IMR-90 (cell line): ENCODE data around the gene SLC4A1. TPM values are rescaled to one million over a fixed set of nuclear protein-coding genes. Genes with fewer than 3 reads are reported as not detected.

Source experiments
- ATAC-seq: fragments of 200-7000 bp; cut with Tn5 transposase; 2 replicates; pipeline ENCODE4 v1.9.1; 2020; ENCODE audit warnings: low read depth, mild to moderate bottlenecking, moderate library complexity
- BruUV-seq: library from RNA; stranded (reverse); fragments of 400-500 nt; replicated peaks from 2 replicates; lab custom pipeline; 2021; lab: Mats Ljungman, UMichigan
- CTCF ChIA-PET: fragments of 300-600 bp; formaldehyde crosslinking; extraction: SDS; loops from one replicate; lab custom pipeline; 2021; ENCODE audit warnings: antibody characterized with exemption; lab: Yijun Ruan, JAX
- POLR2A ChIA-PET: fragments of 300-600 bp; sonication (Branson Sonifier 250); formaldehyde crosslinking; loops from one replicate; lab custom pipeline; 2022; ENCODE audit warnings: antibody characterized with exemption; ENCODE audit not compliant: unreplicated experiment; lab: Charles Lee
- DNase-seq: peaks from one replicate; pipeline ENCODE4 v3.0.0; 2013
- H2AFZ ChIP-seq: replicated peaks from 2 replicates; pipeline ENCODE3; 2013; ENCODE audit warnings: low read length, mild to moderate bottlenecking; ENCODE audit not compliant: poor library complexity
- H2AK5ac ChIP-seq: 2 replicates; pipeline ENCODE4 v1.6.1; 2013; ENCODE audit warnings: low read depth, low read length, inconsistent platforms
- H2AK9ac ChIP-seq: replicated peaks from 2 replicates; pipeline ENCODE3; 2013; ENCODE audit warnings: mild to moderate bottlenecking, low read depth, low read length, moderate library complexity; ENCODE audit not compliant: poor library complexity
- H2BK120ac ChIP-seq: 2 replicates; pipeline ENCODE4 v1.6.1; 2013; ENCODE audit warnings: low read depth, low read length, inconsistent platforms
- H2BK15ac ChIP-seq: 3 replicates; pipeline ENCODE4 v1.6.1; 2013; ENCODE audit warnings: low read depth, low read length, inconsistent platforms
- H2BK20ac ChIP-seq: 2 replicates; pipeline ENCODE4 v1.6.1; 2013; ENCODE audit warnings: low read depth, mild to moderate bottlenecking, inconsistent platforms, low read length, moderate library complexity
- H2BK5ac ChIP-seq: 2 replicates; pipeline ENCODE4 v1.6.1; 2013; ENCODE audit warnings: mild to moderate bottlenecking, low read depth, low read length, inconsistent platforms; ENCODE audit not compliant: poor library complexity, severe bottlenecking
- H3K14ac ChIP-seq: replicated peaks from 2 replicates; pipeline ENCODE4 v1.6.1; 2013; ENCODE audit warnings: low read depth, low read length, inconsistent platforms
- H3K18ac ChIP-seq: 2 replicates; pipeline ENCODE4 v1.6.1; 2013; ENCODE audit warnings: low read depth, low read length, control low read depth
- H3K23ac ChIP-seq: 2 replicates; pipeline ENCODE4 v1.6.1; 2013; ENCODE audit warnings: low read depth, low read length, inconsistent platforms
- H3K27ac ChIP-seq: 2 replicates; pipeline ENCODE4 v1.5.1; 2013; ENCODE audit warnings: mild to moderate bottlenecking, control low read depth, low read length; ENCODE audit not compliant: insufficient read depth
- H3K27me3 ChIP-seq: 2 replicates; pipeline ENCODE4 v1.6.1; 2013; ENCODE audit warnings: low read length; ENCODE audit not compliant: control insufficient read depth, insufficient read depth
- H3K36me3 ChIP-seq: 2 replicates; pipeline ENCODE4 v1.6.1; 2013; ENCODE audit warnings: low read length, mixed read lengths; ENCODE audit not compliant: control insufficient read depth, insufficient read depth
- H3K4ac ChIP-seq: 2 replicates; pipeline ENCODE4 v1.6.1; 2013; ENCODE audit warnings: low read depth, low read length, inconsistent platforms
- H3K4me1 ChIP-seq: 2 replicates; pipeline ENCODE4 v1.6.1; 2013; ENCODE audit warnings: low read length, mixed read lengths; ENCODE audit not compliant: control insufficient read depth, insufficient read depth
- H3K4me2 ChIP-seq: 2 replicates; pipeline ENCODE4 v1.6.1; 2013; ENCODE audit warnings: low read depth, mild to moderate bottlenecking, control low read depth, low read length, moderate library complexity
- H3K4me3 ChIP-seq: 2 replicates; pipeline ENCODE4 v1.5.1; 2013; ENCODE audit warnings: low read depth, mild to moderate bottlenecking, control low read depth, low read length, moderate library complexity; ENCODE audit not compliant: insufficient read depth
- H3K56ac ChIP-seq: 2 replicates; pipeline ENCODE4 v1.6.1; 2013; ENCODE audit warnings: low read length, inconsistent platforms; ENCODE audit not compliant: insufficient read depth; ENCODE audit errors: extremely low read depth
- H3K79me1 ChIP-seq, 2 experiments: 2 replicates each; pipeline ENCODE4 v1.6.1; 2013; ENCODE audit warnings: low read length in 2 of 2, inconsistent platforms in 1 of 2, low read depth in 1 of 2
- H3K9ac ChIP-seq: 2 replicates; pipeline ENCODE4 v1.6.1; 2013; ENCODE audit warnings: low read depth, low read length, control low read depth
- H3K9me1 ChIP-seq: 2 replicates; pipeline ENCODE4 v1.6.1; 2013; ENCODE audit warnings: low read length, inconsistent platforms; ENCODE audit not compliant: insufficient read depth
- H3K9me3 ChIP-seq: 2 replicates; pipeline ENCODE4 v1.6.1; 2013; ENCODE audit warnings: low read length; ENCODE audit not compliant: control insufficient read depth, insufficient read depth
- H4K20me1 ChIP-seq: 2 replicates; pipeline ENCODE4 v1.6.1; 2013; ENCODE audit warnings: low read length, inconsistent platforms; ENCODE audit not compliant: insufficient read depth
- H4K5ac ChIP-seq: 2 replicates; pipeline ENCODE4 v1.6.1; 2013; ENCODE audit warnings: mild to moderate bottlenecking, low read depth, low read length, control low read depth
- H4K8ac ChIP-seq, 2 experiments: 2 replicates each; pipeline ENCODE4 v1.6.1; 2013; ENCODE audit warnings: low read depth in 2 of 2, low read length in 2 of 2, control low read depth in 1 of 2, inconsistent platforms in 1 of 2
- H4K91ac ChIP-seq: 2 replicates; pipeline ENCODE4 v1.6.1; 2013; ENCODE audit warnings: low read depth, low read length, inconsistent platforms; ENCODE audit not compliant: insufficient read depth
- BHLHE40 ChIP-seq: fragments of 150-350 bp; IDR thresholded peaks from 2 replicates; pipeline ENCODE4 v1.6.1; 2016; ENCODE audit warnings: mild to moderate bottlenecking, low read depth, low read length
- CEBPB ChIP-seq: IDR thresholded peaks from 2 replicates; pipeline ENCODE4 v1.6.1; 2012; ENCODE audit warnings: low read depth, low read length, improper control_type of control experiment
- CHD1 ChIP-seq: IDR thresholded peaks from 2 replicates; pipeline ENCODE4 v1.6.1; 2012; ENCODE audit warnings: low read depth, low read length, improper control_type of control experiment
- FOS ChIP-seq: fragments of 150-350 bp; IDR thresholded peaks from 2 replicates; pipeline ENCODE4 v1.6.1; 2016; ENCODE audit warnings: low read depth, low read length
- MAFK ChIP-seq: IDR thresholded peaks from 2 replicates; pipeline ENCODE4 v1.6.1; 2012; ENCODE audit warnings: low read depth, low read length, improper control_type of control experiment
- MAZ ChIP-seq: IDR thresholded peaks from 2 replicates; pipeline ENCODE4 v1.6.1; 2012; ENCODE audit warnings: low read depth, mild to moderate bottlenecking, low read length, improper control_type of control experiment, moderate library complexity, borderline replicate concordance
- MXI1 ChIP-seq: IDR thresholded peaks from 2 replicates; pipeline ENCODE4 v1.6.1; 2012; ENCODE audit warnings: low read depth, mild to moderate bottlenecking, low read length, moderate library complexity, borderline replicate concordance
- NFE2L2 ChIP-seq: fragments of 150-350 bp; IDR thresholded peaks from 2 replicates; pipeline ENCODE4 v1.6.1; 2016; ENCODE audit warnings: low read depth, mild to moderate bottlenecking, low read length
- POLR2A ChIP-seq: IDR thresholded peaks from 2 replicates; pipeline ENCODE4 v1.6.1; 2012; ENCODE audit warnings: mild to moderate bottlenecking, low read depth, low read length
- RAD21 ChIP-seq: IDR thresholded peaks from 2 replicates; pipeline ENCODE4 v1.6.1; 2012; ENCODE audit warnings: low read length, improper control_type of control experiment
- RCOR1 ChIP-seq: IDR thresholded peaks from 2 replicates; pipeline ENCODE4 v1.6.1; 2012; ENCODE audit warnings: mild to moderate bottlenecking, low read length, improper control_type of control experiment; ENCODE audit not compliant: insufficient replicate concordance
- RFX5 ChIP-seq: IDR thresholded peaks from 2 replicates; pipeline ENCODE4 v1.8.0; 2012; ENCODE audit warnings: low read depth, mild to moderate bottlenecking, low read length, moderate library complexity
- SMC3 ChIP-seq: fragments of 150-350 bp; IDR thresholded peaks from 2 replicates; pipeline ENCODE4 v1.6.1; 2016; ENCODE audit warnings: low read depth, mild to moderate bottlenecking, antibody characterized with exemption, low read length, moderate library complexity
- WGBS, 2 experiments: methylation state at CpG; one replicate each; pipeline versions ENCODE4 v1.1.5 to v1.1.7; 2013; ENCODE audit warnings: missing lambda C conversion rate in 2 of 2; ENCODE audit not compliant: insufficient read length in 1 of 2; ENCODE audit errors: extremely low coverage in 2 of 2; 5-methylcytosine and 5-hydroxymethylcytosine counted together
- dilution Hi-C: fragments of 300-500 bp; cut with HindIII; formaldehyde crosslinking; loops from one replicate; pipeline ENCODE4 v1.14.3; 2018; ENCODE audit warnings: low sequenced_read_pairs; ENCODE audit not compliant: unreplicated experiment
- in situ Hi-C: fragments of 300-500 bp; cut with MboI; formaldehyde crosslinking; loops from 3 replicates; pipeline ENCODE4 v1.14.3; 2019; ENCODE audit warnings: low sequenced_read_pairs, inconsistent platforms, mixed read lengths
- intact Hi-C: fragments of 100-400 bp; cut with micrococcal nuclease; formaldehyde crosslinking; loops from 2 replicates; pipeline ENCODE4 v1.10.0; 2022
- polyA plus RNA-seq, 3 experiments: library from polyadenylated mRNA; depleted of rRNA; stranded (reverse); fragments of >200 nt; gene quantifications; 2 replicates each; pipeline ENCODE4 v1.2.3, GENCODE V29; 2012; ENCODE audit warnings: low replicate concordance in 1 of 3
- total RNA-seq: library from RNA; depleted of rRNA; stranded (reverse); fragments of >200 nt; gene quantifications from 2 replicates; pipeline ENCODE4 v1.2.3, GENCODE V29; 2012
- TF ChIP-seq, protein P1 (sequence below): fragments of 150-350 bp; IDR thresholded peaks from 2 replicates; pipeline ENCODE4 v1.6.1; 2017; ENCODE audit warnings: mild to moderate bottlenecking, antibody characterized with exemption, low read length, low read depth
- TF ChIP-seq, protein P2 (sequence below): conservative IDR thresholded peaks from 2 replicates; pipeline ENCODE4 v1.5.1; 2012; ENCODE audit warnings: mild to moderate bottlenecking, low read depth, low read length, improper control_type of control experiment
- TF ChIP-seq, protein P3 (sequence below): fragments of 150-350 bp; IDR thresholded peaks from 2 replicates; pipeline ENCODE4 v1.6.1; 2016; ENCODE audit warnings: low read depth, mild to moderate bottlenecking, low read length, moderate library complexity, borderline replicate concordance

Gene SLC4A1
- total and polyA plus RNA-seq, 2 of the 4 experiments (the other 2 are of a cell fraction): not detected

DNA sequence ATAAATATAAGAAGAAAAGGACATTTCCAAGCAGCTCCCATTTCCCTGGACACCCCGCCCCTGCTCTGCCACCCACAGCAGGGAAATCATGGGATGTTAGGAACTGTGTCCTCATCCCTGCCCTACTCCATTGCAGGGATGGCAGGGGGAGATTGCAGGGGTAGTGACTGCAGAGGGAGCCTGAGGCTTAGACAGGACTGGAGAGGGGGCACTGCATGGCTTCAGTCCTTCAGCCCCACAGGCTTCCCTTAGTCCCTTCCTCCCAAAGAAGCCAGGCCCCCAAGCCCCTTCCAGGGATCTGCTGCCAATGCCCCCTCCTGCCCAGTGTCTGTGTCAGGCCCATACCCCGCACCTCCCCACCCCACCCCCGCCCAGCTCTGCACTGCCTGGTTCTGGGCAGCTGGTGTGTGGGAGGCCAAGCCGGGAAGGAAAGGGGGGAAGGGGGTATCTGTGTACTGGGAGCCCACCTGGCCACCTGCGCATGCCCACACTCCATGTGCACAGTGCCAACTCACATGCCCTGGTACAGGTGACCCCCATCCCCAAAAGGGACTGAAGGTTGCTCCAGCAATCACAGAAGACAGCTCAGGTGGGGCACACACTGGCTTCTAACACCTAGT, 43.7 kb upstream of the SLC4A1 start:
- ATAC-seq: no peak
- Histone ChIP-seq H3K14ac (no peak overlapping the region), H4K5ac (no peak overlapping the region), H3K9ac (no peak overlapping the region), H3K23ac (no peak overlapping the region), H3K56ac (no peak overlapping the region), H3K4me1 (peaks cover 8% of the 10 kb centered on the region; the same call in 1 of the 2 replicates), H3K27ac (no peak overlapping the region), H2BK20ac (no peak overlapping the region), H2AK9ac (no peak overlapping the region), H2AK5ac (no peak overlapping the region), H2BK15ac (no peak overlapping the region), H3K18ac (no peak overlapping the region), H2AFZ (no peak overlapping the region), H3K4ac (no peak overlapping the region), H2BK120ac (no peak overlapping the region), H3K36me3 (no peaks in the 10 kb centered on the region), H3K4me2 (no peak overlapping the region), H2BK5ac (no peak overlapping the region), H3K4me3 (no peak overlapping the region), H3K27me3 (peaks cover 71% of the 10 kb centered on the region), H3K9me1 (no peaks in the 10 kb centered on the region; the same call in 1 of the 2 replicates), H3K9me3 (peaks cover 2% of the 10 kb centered on the region; the same call in 1 of the 2 replicates), H4K91ac (no peak overlapping the region), H4K8ac (no peak overlapping the region), H3K79me1 (no peaks in the 10 kb centered on the region), H4K20me1 (peaks cover 4% of the 10 kb centered on the region; the same call in 1 of the 2 replicates)
- dilution Hi-C loops (no loop called here), in situ Hi-C loops (no loop called here), intact Hi-C loops (no loop called here)
- DNase-seq: no peak
- WGBS, 2 experiments: no CpG with 5 or more reads among the region's 5 CpGs
- POLR2A ChIA-PET: no interaction called here
- TF ChIP-seq CHD1 (no peak), MXI1 (no peak), MAZ (no peak), POLR2A (no peak), CEBPB (no peak), FOS (no peak), BHLHE40 (no peak), MAFK (no peak), SMC3 (no peak), RCOR1 (no peak), RAD21 (no peak), NFE2L2 (no peak), RFX5 (no peak)
- TF ChIP-seq, protein P1, sequence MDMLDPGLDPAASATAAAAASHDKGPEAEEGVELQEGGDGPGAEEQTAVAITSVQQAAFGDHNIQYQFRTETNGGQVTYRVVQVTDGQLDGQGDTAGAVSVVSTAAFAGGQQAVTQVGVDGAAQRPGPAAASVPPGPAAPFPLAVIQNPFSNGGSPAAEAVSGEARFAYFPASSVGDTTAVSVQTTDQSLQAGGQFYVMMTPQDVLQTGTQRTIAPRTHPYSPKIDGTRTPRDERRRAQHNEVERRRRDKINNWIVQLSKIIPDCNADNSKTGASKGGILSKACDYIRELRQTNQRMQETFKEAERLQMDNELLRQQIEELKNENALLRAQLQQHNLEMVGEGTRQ: no peak
- TF ChIP-seq, protein P2, sequence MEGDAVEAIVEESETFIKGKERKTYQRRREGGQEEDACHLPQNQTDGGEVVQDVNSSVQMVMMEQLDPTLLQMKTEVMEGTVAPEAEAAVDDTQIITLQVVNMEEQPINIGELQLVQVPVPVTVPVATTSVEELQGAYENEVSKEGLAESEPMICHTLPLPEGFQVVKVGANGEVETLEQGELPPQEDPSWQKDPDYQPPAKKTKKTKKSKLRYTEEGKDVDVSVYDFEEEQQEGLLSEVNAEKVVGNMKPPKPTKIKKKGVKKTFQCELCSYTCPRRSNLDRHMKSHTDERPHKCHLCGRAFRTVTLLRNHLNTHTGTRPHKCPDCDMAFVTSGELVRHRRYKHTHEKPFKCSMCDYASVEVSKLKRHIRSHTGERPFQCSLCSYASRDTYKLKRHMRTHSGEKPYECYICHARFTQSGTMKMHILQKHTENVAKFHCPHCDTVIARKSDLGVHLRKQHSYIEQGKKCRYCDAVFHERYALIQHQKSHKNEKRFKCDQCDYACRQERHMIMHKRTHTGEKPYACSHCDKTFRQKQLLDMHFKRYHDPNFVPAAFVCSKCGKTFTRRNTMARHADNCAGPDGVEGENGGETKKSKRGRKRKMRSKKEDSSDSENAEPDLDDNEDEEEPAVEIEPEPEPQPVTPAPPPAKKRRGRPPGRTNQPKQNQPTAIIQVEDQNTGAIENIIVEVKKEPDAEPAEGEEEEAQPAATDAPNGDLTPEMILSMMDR: no peak
- TF ChIP-seq, protein P3, sequence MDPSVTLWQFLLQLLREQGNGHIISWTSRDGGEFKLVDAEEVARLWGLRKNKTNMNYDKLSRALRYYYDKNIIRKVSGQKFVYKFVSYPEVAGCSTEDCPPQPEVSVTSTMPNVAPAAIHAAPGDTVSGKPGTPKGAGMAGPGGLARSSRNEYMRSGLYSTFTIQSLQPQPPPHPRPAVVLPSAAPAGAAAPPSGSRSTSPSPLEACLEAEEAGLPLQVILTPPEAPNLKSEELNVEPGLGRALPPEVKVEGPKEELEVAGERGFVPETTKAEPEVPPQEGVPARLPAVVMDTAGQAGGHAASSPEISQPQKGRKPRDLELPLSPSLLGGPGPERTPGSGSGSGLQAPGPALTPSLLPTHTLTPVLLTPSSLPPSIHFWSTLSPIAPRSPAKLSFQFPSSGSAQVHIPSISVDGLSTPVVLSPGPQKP: no peak
- CTCF ChIA-PET: no interaction called here
- BruUV-seq: no TSS peak
